HepG2 (cell line): Measurements from ENCODE around the gene CDCA5. TPM values are rescaled to one million over a fixed set of nuclear protein-coding genes. Genes with fewer than 3 reads are reported as not detected.
A peak's percentile ranks its signal among the peaks of the same experiment; 100 is the strongest.

Experiments used
- ATF7 ChIP-seq, 2 experiments: fragments of 450-650 bp in 1 of 2; sonication (generic) in 1 of 2; formaldehyde crosslinking in 1 of 2; IDR thresholded peaks; 2 replicates each; pipeline versions ENCODE4 v1.4.0 to v1.6.1; 2016 to 2020; ENCODE audit warnings: antibody characterized with exemption in 1 of 2, mild to moderate bottlenecking in 1 of 2, missing genetic modification reagents in 1 of 2
- CREB1 ChIP-seq, 2 experiments: fragments of 450-650 bp in 1 of 2; IDR thresholded peaks; 2 replicates each; pipeline ENCODE4 v1.6.1; 2016 to 2017; ENCODE audit warnings: control low read depth in 1 of 2, mild to moderate bottlenecking in 1 of 2, missing compliant biosample characterization in 1 of 2, missing genetic modification characterization in 1 of 2
- FOXO1 ChIP-seq: sonication (generic); formaldehyde crosslinking; IDR thresholded peaks from 2 replicates; pipeline ENCODE4 v1.4.0; 2020; ENCODE audit warnings: missing genetic modification reagents
- MXD4 ChIP-seq: IDR thresholded peaks from 2 replicates; pipeline ENCODE4 v1.6.1; 2016; ENCODE audit warnings: mild to moderate bottlenecking, missing biosample characterization, missing genetic modification reagents
- TRIM24 ChIP-seq: sonication (generic); formaldehyde crosslinking; IDR thresholded peaks from 2 replicates; pipeline ENCODE4 v1.8.0; 2022; ENCODE audit warnings: mild to moderate bottlenecking, missing genetic modification reagents
- ZNF280D ChIP-seq: sonication (generic); formaldehyde crosslinking; IDR thresholded peaks from 2 replicates; pipeline ENCODE4 v1.5.1; 2020; ENCODE audit warnings: mild to moderate bottlenecking, missing genetic modification reagents
- ZNF354B ChIP-seq: sonication (generic); formaldehyde crosslinking; IDR thresholded peaks from 2 replicates; pipeline ENCODE4 v1.8.0; 2022; ENCODE audit warnings: mild to moderate bottlenecking, missing genetic modification reagents
- ZSCAN21 ChIP-seq: sonication (generic); formaldehyde crosslinking; IDR thresholded peaks from 2 replicates; pipeline ENCODE4 v1.8.0; 2022; ENCODE audit warnings: mild to moderate bottlenecking, missing genetic modification reagents, moderate library complexity, borderline replicate concordance
- polyA plus RNA-seq, 8 experiments: library from polyadenylated mRNA; depleted of rRNA in 3 of 8; stranded (reverse) in 7 of 8; unstranded in 1 of 8; fragments of >200 nt; fragmentation: Illumina TruSeq in 4 of 8; extraction: Trizol in 4 of 8; gene quantifications; 2 replicates each; pipeline versions ENCODE4 v1.2.1 to v1.2.3, GENCODE V29; 2011 to 2016; ENCODE audit warnings: low read depth in 4 of 8, missing spikeins in 1 of 8, mixed read lengths in 1 of 8; ENCODE audit not compliant: insufficient read depth in 1 of 8
- total RNA-seq, 5 experiments: library from RNA; depleted of rRNA; stranded (reverse); fragments of >200 nt; fragmentation: Illumina TruSeq; extraction: Trizol; gene quantifications; 2 replicates each; pipeline ENCODE4 v1.2.3, GENCODE V29; 2016; ENCODE audit warnings: low read depth in 1 of 5
- TF ChIP-seq, protein P1 (sequence below): sonication (generic); formaldehyde crosslinking; IDR thresholded peaks from 2 replicates; pipeline ENCODE4 v1.4.0; 2020; ENCODE audit warnings: mild to moderate bottlenecking, missing genetic modification reagents
- TF ChIP-seq, protein P2 (sequence below): sonication (generic); formaldehyde crosslinking; IDR thresholded peaks from 2 replicates; pipeline ENCODE4 v1.4.0; 2020; ENCODE audit warnings: missing genetic modification reagents, borderline replicate concordance

Gene CDCA5
- total and polyA plus RNA-seq, 2 of the 13 experiments (the other 11 are each of a cell fraction or from before 2014, with no cell fraction given) = 13.5 to 50.6 TPM

DNA sequence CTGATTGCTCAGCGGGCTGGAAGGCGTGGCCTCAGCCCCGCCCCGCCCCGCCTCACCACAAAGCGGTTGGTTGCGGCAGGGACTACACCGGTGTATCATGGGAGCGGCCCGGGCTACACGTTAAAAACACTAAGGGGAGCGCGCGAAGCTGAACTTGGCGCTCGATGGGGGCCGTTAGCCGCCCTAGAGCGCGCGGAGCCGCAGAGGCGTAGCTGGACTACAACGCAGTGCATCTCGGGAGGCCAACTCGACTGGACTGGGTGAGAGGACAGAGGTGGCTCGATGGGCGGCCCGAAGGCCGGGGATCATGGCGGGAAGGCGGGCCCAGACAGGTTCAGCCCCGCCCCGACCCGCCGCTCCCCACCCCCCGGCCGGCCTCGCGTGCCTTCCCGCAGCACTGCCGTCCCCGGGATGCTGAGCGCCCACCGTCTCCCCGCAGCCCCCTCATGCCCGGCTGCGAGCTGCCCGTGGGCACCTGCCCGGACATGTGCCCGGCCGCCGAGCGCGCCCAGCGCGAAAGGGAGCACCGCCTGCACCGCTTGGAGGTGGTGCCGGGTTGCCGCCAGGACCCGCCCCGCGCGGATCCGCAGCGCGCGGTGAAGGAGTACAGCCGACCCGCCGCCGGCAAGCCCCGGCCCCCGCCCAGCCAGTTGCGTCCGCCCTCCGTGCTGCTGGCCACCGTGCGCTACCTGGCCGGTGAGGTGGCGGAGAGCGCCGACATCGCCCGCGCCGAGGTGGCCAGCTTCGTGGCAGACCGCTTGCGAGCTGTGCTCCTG is 42.8 kb downstream of the CDCA5 start, which contains the start of gene SAC3D1 (continued):
- TF ChIP-seq, protein P1, sequence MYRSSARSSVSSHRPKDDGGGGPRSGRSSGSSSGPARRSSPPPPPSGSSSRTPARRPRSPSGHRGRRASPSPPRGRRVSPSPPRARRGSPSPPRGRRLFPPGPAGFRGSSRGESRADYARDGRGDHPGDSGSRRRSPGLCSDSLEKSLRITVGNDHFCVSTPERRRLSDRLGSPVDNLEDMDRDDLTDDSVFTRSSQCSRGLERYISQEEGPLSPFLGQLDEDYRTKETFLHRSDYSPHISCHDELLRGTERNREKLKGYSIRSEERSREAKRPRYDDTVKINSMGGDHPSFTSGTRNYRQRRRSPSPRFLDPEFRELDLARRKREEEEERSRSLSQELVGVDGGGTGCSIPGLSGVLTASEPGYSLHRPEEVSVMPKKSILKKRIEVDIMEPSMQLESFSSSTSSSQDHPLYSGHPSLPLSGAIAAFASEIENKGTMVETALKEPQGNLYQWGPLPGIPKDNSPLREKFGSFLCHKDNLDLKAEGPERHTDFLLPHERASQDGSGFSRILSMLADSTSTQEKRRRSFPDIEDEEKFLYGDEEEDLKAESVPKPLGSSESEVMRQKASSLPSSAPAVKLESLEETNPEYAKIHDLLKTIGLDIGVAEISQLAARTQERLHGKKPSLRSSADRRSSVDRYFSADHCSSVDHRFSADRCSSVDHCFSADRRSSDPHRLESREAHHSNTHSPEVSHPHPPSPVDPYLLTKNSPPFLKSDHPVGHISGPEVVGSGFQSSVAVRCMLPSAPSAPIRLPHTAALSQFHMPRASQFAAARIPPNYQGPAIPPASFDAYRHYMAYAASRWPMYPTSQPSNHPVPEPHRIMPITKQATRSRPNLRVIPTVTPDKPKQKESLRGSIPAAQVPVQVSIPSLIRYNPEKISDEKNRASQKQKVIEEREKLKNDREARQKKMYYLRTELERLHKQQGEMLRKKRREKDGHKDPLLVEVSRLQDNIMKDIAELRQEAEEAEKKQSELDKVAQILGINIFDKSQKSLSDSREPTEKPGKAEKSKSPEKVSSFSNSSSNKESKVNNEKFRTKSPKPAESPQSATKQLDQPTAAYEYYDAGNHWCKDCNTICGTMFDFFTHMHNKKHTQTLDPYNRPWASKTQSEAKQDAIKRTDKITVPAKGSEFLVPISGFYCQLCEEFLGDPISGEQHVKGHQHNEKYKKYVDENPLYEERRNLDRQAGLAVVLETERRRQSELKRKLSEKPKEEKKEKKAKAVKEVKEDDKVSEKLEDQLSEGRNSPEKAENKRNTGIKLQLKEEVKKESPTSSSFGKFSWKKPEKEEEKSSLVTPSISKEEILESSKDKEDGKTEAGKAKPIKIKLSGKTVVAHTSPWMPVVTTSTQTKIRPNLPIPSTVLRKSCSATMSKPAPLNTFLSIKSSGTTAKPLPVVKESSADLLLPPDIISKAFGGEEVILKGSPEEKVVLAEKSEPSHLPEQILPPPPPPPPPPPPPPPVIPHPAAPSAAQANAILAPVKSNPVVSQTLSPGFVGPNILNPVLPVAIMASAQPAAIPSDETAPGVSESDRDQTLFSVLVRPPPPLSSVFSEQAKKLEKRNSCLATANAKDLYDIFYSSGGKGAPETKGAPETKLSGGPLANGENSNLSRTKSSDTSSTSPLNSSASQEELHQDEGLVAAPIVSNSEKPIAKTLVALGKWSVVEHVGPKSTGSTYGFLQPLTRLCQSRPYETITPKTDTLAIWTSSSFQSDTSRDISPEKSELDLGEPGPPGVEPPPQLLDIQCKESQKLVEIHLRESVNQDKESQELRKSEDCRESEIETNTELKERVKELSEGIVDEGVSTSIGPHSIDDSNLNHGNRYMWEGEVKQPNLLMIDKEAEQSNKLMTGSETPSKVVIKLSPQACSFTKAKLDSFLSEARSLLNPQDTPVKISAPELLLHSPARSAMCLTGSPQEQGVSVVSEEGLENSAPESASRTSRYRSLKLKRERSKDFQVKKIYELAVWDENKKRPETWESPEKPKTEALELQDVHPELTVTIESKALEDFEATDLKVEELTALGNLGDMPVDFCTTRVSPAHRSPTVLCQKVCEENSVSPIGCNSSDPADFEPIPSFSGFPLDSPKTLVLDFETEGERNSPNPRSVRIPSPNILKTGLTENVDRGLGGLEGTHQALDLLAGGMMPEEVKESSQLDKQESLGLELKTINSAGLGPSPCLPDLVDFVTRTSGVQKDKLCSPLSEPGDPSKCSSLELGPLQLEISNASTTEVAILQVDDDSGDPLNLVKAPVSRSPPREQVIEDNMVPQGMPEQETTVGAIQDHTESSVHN = no peak
- TF ChIP-seq TRIM24 (CRISPR knock-in tag) (no peak), CREB1 (IDR thresholded peaks at IDR 0.05) (0 out of 2 replicates have a peak, but pooled peaks have one; percentile 28), CREB1 (CRISPR knock-in tag; IDR thresholded peaks at IDR 0.05) (peak; percentile 70), ATF7 (IDR thresholded peaks at IDR 0.05) (no peak), ATF7 (CRISPR knock-in tag; IDR thresholded peaks at IDR 0.05) (no peak), FOXO1 (peak; percentile 58; the same call in 1 of the 2 replicates), MXD4 (CRISPR knock-in tag) (peak; percentile 68; the same call in 1 of the 2 replicates), ZNF280D (CRISPR knock-in tag) (no peak), ZNF354B (CRISPR knock-in tag) (peak; percentile 92; the same call in 1 of the 2 replicates), ZSCAN21 (CRISPR knock-in tag) (peak; percentile 77; the same call in 1 of the 2 replicates)
- TF ChIP-seq, protein P2, sequence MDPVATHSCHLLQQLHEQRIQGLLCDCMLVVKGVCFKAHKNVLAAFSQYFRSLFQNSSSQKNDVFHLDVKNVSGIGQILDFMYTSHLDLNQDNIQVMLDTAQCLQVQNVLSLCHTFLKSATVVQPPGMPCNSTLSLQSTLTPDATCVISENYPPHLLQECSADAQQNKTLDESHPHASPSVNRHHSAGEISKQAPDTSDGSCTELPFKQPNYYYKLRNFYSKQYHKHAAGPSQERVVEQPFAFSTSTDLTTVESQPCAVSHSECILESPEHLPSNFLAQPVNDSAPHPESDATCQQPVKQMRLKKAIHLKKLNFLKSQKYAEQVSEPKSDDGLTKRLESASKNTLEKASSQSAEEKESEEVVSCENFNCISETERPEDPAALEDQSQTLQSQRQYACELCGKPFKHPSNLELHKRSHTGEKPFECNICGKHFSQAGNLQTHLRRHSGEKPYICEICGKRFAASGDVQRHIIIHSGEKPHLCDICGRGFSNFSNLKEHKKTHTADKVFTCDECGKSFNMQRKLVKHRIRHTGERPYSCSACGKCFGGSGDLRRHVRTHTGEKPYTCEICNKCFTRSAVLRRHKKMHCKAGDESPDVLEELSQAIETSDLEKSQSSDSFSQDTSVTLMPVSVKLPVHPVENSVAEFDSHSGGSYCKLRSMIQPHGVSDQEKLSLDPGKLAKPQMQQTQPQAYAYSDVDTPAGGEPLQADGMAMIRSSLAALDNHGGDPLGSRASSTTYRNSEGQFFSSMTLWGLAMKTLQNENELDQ (CRISPR knock-in tag) = no peak
